ENCODE measurements around the gene EVI2B.
"Not testable (repeated sequence)": the region's sequence is repeated elsewhere in the genome, so short reads cannot be mapped to it uniquely, and the experiment has no call there.

The EVI2B gene

DNA sequence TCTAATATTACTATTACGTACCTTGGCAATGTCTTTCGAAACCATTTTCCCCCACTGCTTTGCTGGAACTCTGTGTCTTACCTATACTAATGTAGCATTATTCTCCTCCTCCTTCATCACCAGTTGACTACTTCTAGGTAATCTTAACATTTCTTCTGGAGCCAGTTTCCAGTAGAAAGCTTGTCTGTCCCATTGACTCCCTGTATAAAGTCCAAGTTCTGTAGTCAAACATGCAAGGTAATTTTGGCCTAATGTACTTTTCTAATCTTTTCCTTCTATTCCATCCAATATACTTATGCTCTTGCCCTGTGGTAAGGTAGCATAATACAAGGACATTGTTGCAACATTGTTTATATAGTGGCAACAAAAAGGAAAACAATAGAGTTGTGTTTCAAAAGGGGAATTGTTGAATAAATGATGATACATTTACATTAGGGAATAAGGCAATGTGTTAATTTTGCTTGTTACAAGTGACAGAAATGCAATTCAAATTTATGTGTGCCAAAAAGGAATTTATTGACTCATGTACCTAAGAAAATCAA lies 44.7 kb downstream of the EVI2B start:
- DNase-seq = no peak

GRCh38 chr17:31266042-31266441 lies 47.8 kb downstream of the EVI2B start:
- DNase-seq = no peak

- DNase-seq = not testable (repeated sequence)
Measured at GRCh38 chr17:31262923-31263322, 50.9 kb downstream of the EVI2B start.

DNA sequence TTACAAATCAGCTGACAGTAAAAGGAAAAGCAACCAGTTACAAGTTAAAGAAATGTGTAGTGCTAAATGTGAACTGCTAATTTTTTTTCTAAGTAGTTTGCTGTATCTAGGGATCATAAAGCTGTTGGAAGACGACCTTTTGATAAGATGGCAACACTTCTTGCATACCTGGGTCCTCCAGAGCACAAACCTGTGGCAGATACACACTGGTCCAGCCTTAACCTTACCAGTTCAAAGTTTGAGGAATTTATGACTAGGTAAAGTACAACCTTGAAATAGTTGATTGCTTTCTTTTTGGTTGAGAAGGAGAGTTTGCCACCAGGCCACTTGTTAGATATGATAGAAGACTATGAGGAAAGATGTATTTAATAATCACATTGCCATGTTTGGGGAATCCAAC lies 52.3 kb downstream of the EVI2B start:
- DNase-seq = no peak

GRCh38 chr17:31260151-31260550 lies 53.7 kb downstream of the EVI2B start:
- no peak for DNase-seq

- DNase-seq = no peak
Measured at GRCh38 chr17:31256936-31257335, 56.9 kb downstream of the EVI2B start.

- no peak for DNase-seq
Measured at GRCh38 chr17:31254654-31255053, 59.2 kb downstream of the EVI2B start.
